ENCODE results near the gene ZNF549. TPM values are rescaled to one million over a fixed set of nuclear protein-coding genes. Genes with fewer than 3 reads are reported as not detected.
"Not testable (repeated sequence)": the region's sequence is repeated elsewhere in the genome, so short reads cannot be mapped to it uniquely, and the experiment has no call there.

Gene ZNF549
- total RNA-seq, 1 experiment from 2014 or later = 9.2 TPM

DNA sequence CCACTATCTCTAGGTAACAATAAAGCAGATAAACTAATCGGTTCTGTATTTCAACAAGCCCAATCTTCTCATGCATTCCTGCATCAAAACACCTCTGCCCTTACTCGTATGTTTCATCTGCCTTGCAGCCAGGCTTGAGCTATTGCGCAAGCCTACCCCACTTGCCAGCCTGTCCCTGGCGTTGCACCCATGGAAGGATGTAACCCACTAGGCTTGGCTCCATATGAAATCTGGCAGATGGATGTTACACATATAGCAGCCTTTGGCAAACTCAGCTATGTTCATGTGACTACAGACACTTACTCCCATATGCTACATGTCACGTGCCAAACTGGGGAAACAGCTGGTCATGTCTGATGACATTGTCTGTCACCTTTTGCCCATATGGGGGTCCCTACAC is 11.9 kb upstream of the ZNF549 start:
- ChIA-PET POLR2A (no interaction called here), CTCF (no interaction called here)
- no peak for TF ChIP-seq RORB (CRISPR knock-in tag; IDR thresholded peaks at IDR 0.05)
- TF ChIP-seq, protein P1, sequence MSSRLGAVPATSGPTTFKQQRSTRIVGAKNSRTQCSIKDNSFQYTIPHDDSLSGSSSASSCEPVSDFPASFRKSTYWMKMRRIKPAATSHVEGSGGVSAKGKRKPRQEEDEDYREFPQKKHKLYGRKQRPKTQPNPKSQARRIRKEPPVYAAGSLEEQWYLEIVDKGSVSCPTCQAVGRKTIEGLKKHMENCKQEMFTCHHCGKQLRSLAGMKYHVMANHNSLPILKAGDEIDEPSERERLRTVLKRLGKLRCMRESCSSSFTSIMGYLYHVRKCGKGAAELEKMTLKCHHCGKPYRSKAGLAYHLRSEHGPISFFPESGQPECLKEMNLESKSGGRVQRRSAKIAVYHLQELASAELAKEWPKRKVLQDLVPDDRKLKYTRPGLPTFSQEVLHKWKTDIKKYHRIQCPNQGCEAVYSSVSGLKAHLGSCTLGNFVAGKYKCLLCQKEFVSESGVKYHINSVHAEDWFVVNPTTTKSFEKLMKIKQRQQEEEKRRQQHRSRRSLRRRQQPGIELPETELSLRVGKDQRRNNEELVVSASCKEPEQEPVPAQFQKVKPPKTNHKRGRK (CRISPR knock-in tag; IDR thresholded peaks at IDR 0.05; ENCODE audit: borderline replicate concordance) = no peak
- no peak for TF ChIP-seq SMAD3 (CRISPR knock-in tag; IDR thresholded peaks at IDR 0.05; ENCODE audit: borderline replicate concordance)
- TF ChIP-seq, protein P2, sequence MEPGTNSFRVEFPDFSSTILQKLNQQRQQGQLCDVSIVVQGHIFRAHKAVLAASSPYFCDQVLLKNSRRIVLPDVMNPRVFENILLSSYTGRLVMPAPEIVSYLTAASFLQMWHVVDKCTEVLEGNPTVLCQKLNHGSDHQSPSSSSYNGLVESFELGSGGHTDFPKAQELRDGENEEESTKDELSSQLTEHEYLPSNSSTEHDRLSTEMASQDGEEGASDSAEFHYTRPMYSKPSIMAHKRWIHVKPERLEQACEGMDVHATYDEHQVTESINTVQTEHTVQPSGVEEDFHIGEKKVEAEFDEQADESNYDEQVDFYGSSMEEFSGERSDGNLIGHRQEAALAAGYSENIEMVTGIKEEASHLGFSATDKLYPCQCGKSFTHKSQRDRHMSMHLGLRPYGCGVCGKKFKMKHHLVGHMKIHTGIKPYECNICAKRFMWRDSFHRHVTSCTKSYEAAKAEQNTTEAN (CRISPR knock-in tag; IDR thresholded peaks at IDR 0.05) = no peak
- TF ChIP-seq FOXK1 (CRISPR knock-in tag; IDR thresholded peaks at IDR 0.05) = no peak
- TF ChIP-seq NR3C1 (CRISPR knock-in tag; conservative IDR thresholded peaks at IDR 0.05; ENCODE audit: low read depth) = no peak
- no peak for TF ChIP-seq NFYB (CRISPR knock-in tag; conservative IDR thresholded peaks at IDR 0.05; ENCODE audit: low read depth)
- TF ChIP-seq GTF2I (CRISPR knock-in tag; conservative IDR thresholded peaks at IDR 0.05) = no peak
- no peak for TF ChIP-seq RELA (CRISPR knock-in tag; IDR thresholded peaks at IDR 0.05; ENCODE audit: borderline replicate concordance)
- TF ChIP-seq, protein P3, sequence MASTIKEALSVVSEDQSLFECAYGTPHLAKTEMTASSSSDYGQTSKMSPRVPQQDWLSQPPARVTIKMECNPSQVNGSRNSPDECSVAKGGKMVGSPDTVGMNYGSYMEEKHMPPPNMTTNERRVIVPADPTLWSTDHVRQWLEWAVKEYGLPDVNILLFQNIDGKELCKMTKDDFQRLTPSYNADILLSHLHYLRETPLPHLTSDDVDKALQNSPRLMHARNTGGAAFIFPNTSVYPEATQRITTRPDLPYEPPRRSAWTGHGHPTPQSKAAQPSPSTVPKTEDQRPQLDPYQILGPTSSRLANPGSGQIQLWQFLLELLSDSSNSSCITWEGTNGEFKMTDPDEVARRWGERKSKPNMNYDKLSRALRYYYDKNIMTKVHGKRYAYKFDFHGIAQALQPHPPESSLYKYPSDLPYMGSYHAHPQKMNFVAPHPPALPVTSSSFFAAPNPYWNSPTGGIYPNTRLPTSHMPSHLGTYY (CRISPR knock-in tag; IDR thresholded peaks at IDR 0.05) = no peak
- no peak for TF ChIP-seq CREM (CRISPR knock-in tag; IDR thresholded peaks at IDR 0.05)
- Mint-ChIP-seq H3K9me3 (peaks cover 57% of the 10 kb centered on the region), H3K36me3 (peaks cover 43% of the 10 kb centered on the region), H3K27ac (no peak overlapping the region), H3K27me3 (ENCODE audit: low read depth) (peaks cover 18% of the 10 kb centered on the region), H3K4me1 (no peaks in the 10 kb centered on the region), H3K4me3 (no peak overlapping the region)
- no peak for ATAC-seq
- no peak for DNase-seq (ENCODE audit: low spot score)

DNA sequence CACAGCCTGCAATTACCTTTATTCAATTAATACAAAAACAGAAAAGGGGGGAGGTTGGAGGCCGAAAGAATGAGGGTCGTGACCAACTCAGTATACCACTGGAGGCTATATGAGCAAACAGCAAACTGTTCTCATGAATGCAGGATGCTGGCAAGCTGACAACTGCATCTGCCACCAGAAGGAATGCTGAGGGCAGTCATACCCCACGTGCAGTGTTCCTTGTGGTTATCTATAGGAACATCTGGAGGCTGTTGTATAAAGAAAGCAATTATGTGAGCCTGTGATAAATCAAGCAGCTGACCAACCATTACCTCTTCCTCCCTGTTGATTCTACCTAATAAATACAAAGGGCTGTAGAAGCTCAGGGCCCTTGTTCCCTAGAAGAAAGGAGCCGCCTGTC is 9.1 kb upstream of the ZNF549 start:
- H3K27ac Mint-ChIP-seq, H3K4me3 Mint-ChIP-seq, POLR2A ChIA-PET: not testable (repeated sequence)

DNA sequence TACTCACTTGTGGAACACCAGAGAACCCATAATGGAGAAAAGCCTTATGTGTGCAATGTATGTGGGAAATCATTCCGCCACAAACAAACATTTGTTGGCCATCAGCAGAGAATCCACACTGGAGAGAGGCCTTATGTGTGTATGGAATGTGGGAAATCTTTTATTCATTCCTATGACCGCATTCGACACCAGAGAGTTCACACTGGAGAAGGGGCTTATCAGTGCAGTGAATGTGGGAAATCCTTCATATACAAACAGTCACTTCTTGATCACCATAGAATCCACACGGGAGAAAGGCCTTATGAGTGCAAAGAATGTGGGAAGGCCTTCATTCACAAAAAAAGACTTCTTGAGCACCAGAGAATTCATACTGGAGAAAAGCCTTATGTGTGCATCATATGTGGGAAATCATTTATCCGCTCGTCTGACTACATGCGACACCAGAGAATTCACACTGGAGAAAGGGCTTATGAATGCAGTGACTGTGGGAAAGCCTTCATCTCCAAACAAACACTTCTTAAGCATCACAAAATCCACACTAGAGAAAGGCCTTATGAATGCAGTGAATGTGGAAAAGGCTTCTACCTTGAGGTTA is 10.9 kb downstream of the ZNF549 start:
- H3K27ac Mint-ChIP-seq = no peak overlapping the region
- ChIA-PET CTCF (no interaction called here), POLR2A (no interaction called here)
- peaks cover 90% of the 10 kb centered on the region for H3K36me3 Mint-ChIP-seq
- H3K4me3 Mint-ChIP-seq = no peak overlapping the region
- H3K27me3 Mint-ChIP-seq (ENCODE audit: low read depth) = peaks cover 3% of the 10 kb centered on the region; the same call in 1 of the 2 replicates
- no peaks in the 10 kb centered on the region for H3K4me1 Mint-ChIP-seq
- no peak for DNase-seq (ENCODE audit: low spot score)
- no peak for ATAC-seq
- peaks cover 60% of the 10 kb centered on the region for H3K9me3 Mint-ChIP-seq
- TF ChIP-seq RORB (CRISPR knock-in tag; IDR thresholded peaks at IDR 0.05) = no peak
- TF ChIP-seq, protein P4, sequence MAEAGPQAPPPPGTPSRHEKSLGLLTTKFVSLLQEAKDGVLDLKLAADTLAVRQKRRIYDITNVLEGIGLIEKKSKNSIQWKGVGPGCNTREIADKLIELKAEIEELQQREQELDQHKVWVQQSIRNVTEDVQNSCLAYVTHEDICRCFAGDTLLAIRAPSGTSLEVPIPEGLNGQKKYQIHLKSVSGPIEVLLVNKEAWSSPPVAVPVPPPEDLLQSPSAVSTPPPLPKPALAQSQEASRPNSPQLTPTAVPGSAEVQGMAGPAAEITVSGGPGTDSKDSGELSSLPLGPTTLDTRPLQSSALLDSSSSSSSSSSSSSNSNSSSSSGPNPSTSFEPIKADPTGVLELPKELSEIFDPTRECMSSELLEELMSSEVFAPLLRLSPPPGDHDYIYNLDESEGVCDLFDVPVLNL (CRISPR knock-in tag; IDR thresholded peaks at IDR 0.05; ENCODE audit: borderline replicate concordance, low read depth) = no peak
- TF ChIP-seq FOXJ3 (CRISPR knock-in tag; IDR thresholded peaks at IDR 0.05; ENCODE audit: borderline replicate concordance) = no peak
- TF ChIP-seq GTF2I (CRISPR knock-in tag; conservative IDR thresholded peaks at IDR 0.05) = no peak
- TF ChIP-seq, protein P5, sequence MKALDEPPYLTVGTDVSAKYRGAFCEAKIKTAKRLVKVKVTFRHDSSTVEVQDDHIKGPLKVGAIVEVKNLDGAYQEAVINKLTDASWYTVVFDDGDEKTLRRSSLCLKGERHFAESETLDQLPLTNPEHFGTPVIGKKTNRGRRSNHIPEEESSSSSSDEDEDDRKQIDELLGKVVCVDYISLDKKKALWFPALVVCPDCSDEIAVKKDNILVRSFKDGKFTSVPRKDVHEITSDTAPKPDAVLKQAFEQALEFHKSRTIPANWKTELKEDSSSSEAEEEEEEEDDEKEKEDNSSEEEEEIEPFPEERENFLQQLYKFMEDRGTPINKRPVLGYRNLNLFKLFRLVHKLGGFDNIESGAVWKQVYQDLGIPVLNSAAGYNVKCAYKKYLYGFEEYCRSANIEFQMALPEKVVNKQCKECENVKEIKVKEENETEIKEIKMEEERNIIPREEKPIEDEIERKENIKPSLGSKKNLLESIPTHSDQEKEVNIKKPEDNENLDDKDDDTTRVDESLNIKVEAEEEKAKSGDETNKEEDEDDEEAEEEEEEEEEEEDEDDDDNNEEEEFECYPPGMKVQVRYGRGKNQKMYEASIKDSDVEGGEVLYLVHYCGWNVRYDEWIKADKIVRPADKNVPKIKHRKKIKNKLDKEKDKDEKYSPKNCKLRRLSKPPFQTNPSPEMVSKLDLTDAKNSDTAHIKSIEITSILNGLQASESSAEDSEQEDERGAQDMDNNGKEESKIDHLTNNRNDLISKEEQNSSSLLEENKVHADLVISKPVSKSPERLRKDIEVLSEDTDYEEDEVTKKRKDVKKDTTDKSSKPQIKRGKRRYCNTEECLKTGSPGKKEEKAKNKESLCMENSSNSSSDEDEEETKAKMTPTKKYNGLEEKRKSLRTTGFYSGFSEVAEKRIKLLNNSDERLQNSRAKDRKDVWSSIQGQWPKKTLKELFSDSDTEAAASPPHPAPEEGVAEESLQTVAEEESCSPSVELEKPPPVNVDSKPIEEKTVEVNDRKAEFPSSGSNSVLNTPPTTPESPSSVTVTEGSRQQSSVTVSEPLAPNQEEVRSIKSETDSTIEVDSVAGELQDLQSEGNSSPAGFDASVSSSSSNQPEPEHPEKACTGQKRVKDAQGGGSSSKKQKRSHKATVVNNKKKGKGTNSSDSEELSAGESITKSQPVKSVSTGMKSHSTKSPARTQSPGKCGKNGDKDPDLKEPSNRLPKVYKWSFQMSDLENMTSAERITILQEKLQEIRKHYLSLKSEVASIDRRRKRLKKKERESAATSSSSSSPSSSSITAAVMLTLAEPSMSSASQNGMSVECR (CRISPR knock-in tag; IDR thresholded peaks at IDR 0.05; ENCODE audit: borderline replicate concordance) = no peak
- TF ChIP-seq, protein P6, sequence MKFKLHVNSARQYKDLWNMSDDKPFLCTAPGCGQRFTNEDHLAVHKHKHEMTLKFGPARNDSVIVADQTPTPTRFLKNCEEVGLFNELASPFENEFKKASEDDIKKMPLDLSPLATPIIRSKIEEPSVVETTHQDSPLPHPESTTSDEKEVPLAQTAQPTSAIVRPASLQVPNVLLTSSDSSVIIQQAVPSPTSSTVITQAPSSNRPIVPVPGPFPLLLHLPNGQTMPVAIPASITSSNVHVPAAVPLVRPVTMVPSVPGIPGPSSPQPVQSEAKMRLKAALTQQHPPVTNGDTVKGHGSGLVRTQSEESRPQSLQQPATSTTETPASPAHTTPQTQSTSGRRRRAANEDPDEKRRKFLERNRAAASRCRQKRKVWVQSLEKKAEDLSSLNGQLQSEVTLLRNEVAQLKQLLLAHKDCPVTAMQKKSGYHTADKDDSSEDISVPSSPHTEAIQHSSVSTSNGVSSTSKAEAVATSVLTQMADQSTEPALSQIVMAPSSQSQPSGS (CRISPR knock-in tag; IDR thresholded peaks at IDR 0.05; ENCODE audit: borderline replicate concordance, low read depth) = no peak
- no peak for TF ChIP-seq GRHL2 (CRISPR knock-in tag; IDR thresholded peaks at IDR 0.05; ENCODE audit: insufficient replicate concordance, severe bottlenecking)
- no peak for TF ChIP-seq CREM (CRISPR knock-in tag; IDR thresholded peaks at IDR 0.05)
- TF ChIP-seq TCF7 (CRISPR knock-in tag; IDR thresholded peaks at IDR 0.05; ENCODE audit: low read depth) = no peak

More for the DNA sequence above, 9.1 kb upstream of the ZNF549 start:
- peaks cover 49% of the 10 kb centered on the region for H3K9me3 Mint-ChIP-seq
- peaks cover 29% of the 10 kb centered on the region for H3K36me3 Mint-ChIP-seq
- CTCF ChIA-PET; ATAC-seq; H3K4me1 Mint-ChIP-seq; DNase-seq (ENCODE audit: low spot score): not testable (repeated sequence)
- H3K27me3 Mint-ChIP-seq (ENCODE audit: low read depth) = peaks cover 22% of the 10 kb centered on the region
